GOT3 (cell line): ENCODE data around the gene BIN1.

Source experiments
- DNase-seq: peaks from one replicate; lab custom pipeline; 2025; ENCODE audit warnings: mixed read lengths; lab: John Stamatoyannopoulos, UW

BIN1 gene

DNA sequence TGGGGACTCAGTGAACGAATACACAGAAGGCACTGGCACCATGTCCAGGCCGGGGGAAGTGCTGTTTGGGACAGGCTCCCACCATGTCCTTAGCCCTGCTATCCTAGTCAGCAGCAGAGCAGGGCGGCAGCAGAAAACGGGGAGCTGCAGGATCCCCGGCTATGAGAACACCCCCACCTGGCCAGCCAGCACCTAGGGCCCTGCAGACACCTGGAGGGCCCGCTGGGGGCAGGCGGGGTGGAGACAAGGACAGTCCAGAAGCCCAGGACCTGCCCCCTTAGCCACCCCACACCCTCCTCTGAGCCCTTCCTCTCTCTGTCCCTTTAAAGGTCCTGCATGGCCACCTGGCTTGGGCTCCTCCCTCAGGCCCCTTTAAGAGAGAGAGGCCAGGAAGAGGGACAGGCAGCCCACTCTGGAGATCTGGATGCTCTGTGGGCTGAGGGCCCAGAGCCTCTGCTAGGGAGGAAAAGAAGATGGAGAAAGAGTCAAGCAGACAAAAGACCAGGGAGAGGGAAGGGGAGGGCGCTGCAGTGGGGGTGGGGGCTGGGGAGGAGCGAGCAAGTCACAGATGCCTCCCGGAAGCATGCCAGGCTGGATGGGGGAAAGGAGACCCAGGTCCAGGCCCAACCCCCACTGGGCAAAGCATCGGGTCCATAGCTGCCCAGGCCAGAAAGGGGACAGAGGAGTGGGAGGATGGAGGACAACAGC lies 48.6 kb downstream of the BIN1 start:
- DNase-seq: no peak

DNA sequence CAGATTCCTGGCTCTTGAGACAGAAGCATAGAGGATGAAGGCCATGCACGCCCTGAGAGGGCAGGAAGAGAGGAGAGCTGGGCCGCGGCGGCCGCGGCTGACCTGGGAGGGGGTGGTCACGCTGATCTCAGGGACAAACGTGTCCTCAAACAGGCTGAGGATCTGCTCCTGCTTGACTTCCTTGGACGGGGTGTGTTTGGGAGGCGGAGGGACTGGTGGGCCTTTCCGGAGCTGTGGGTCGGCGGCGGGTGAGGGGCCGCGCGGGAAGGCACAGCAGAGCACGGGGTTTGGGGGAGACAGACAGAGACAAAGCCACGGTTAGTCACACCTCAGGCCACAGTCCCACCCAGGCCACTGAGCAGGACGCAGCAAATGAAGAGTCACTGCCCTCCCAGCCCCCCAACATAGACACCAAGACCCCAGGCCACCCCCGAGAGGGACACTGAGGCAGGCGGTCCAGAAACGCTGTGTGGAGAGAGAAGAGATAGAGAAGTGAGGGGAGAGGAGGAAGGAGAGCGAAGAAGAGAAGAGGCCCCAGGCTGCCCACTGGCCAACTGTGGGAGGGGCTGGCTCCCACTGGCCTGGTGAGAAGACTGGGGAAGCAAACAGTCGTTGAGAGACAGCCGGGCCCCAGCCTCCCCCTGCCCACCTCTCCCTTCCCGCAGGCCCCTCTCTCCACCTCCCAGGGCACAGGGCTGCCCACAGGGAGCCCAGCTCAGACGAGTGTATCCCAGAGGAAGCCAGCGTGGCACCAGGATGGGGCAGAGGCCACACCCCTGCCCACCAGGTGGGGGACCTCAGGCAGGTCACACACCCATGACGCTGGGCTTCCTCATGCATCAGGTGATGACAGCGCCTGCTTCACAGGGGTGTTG lies 49.3 kb downstream of the BIN1 start:
- no peak for DNase-seq

DNA sequence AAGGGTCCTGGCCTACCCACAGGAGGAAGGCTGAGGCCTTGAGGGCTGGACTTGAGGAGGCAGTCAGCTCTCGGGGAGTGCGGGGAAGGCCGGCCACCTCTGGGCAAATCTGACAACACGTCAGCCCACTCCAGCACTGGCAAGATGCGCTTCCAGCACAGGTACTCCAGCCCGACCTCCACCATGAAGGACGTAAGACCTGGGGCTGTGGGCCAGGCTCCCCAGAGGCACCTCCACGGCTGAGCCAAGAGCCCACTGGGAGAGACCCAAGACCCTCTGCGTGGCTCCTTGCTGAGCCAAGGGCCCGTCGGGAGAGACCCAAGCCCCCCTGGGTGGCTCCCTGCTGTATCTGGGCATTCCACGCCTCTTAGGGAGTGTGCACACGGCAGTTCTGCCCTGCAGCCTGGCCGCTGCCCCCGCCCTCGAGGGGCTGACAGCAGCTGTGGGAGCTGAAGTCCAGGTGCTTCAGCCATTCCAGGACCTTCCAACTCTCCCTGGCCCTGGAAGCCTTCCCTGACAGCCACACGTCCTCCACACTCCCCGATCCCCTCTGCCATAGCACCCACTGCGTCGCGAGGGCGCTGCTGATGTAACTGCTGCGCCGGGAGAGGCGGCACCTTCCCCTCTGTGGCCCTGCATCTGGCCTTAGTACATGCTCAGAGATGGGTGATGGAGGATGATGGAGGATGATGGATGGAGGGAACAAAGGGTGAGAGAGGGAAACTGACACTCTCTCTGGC lies 50.2 kb downstream of the BIN1 start:
- DNase-seq: no peak

DNA sequence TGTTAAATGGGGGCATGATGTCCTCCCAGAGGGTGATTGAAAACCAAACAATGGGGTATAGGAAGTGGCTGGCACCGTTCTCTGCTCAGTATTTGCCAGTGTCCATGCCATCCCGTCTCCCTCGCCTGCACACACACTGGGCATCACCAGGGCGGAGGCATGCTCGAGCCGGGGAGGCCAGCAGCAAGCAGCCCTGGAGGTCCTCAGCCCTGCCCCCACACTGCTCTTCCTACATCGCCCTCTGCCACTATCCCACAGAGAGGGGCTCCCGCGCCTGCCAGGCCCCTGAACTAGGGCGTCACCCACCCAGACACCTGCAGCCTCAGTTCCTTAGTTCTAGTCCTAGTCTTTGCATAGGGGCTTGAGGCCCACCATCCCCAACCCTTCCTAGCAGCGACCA lies 50.9 kb downstream of the BIN1 start:
- DNase-seq: no peak

DNA sequence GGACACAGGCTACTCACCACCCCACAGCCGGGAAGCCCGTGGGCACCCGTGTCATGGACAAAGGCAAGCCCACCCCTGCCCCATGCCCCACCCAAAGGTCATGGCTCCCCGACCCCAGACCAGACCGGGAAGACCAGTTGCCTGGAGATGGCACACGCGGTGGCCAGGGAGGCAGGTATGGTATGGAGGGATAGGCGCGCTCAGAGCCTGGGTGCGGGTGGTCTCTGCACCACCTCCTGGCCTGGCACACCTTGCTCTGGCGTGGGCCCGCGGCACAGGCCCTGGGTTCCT lies 51.2 kb downstream of the BIN1 start:
- DNase-seq: no peak

DNA sequence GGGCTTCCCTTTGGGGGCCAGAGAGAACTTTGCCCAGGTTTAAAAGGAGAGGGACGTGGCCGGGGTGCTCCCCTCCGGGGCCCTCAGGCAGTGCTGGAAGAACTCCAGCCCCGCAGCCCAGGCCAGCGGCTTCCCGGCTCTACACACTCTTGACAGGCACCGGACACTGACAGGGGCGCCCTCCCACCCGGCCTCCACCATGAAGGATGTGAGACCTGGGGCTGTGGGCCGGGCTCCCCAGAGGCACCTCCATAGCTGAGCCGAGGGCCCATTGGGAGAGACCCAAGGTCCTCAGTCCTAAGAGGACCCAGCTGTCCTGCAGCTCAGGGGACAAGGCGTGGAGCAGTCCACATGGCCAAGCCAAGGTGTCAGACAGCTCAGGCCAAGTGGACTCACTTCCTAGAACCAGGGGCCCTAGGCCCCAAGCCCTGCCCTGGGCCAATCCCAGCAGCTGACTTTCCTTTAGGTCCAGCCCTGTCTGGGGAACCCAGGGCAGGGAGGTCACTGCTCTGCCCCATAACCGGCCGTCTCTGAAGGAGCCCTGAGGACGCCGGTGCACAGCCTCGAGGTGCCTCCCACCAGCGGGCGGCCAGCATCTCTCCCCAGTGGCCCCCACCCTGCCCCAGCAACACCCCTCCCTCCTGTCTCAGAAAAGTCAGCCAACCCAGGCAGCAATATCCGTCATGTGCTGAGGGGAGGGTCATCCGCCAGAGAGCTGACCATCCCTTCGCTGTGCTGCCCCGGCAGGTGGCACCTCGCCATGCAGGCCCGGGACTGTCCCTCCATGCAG lies 51.8 kb downstream of the BIN1 start:
- DNase-seq: no peak

DNA sequence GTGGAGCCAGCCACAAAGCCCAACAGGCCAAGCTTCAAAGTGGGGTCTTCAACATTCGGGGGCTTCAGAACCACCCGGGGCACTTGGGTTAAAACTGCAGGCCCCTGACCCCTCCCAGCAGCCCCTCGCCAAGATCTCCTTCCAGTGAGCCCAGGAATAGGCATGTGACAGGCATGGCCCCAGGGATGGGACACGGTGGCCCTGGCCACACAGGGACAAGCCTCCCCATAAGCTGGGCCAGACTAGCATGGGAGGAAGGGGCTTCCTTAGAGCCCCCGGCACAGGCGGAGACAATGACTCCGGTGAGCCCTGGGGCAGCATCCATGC lies 52.4 kb downstream of the BIN1 start:
- DNase-seq: no peak

DNA sequence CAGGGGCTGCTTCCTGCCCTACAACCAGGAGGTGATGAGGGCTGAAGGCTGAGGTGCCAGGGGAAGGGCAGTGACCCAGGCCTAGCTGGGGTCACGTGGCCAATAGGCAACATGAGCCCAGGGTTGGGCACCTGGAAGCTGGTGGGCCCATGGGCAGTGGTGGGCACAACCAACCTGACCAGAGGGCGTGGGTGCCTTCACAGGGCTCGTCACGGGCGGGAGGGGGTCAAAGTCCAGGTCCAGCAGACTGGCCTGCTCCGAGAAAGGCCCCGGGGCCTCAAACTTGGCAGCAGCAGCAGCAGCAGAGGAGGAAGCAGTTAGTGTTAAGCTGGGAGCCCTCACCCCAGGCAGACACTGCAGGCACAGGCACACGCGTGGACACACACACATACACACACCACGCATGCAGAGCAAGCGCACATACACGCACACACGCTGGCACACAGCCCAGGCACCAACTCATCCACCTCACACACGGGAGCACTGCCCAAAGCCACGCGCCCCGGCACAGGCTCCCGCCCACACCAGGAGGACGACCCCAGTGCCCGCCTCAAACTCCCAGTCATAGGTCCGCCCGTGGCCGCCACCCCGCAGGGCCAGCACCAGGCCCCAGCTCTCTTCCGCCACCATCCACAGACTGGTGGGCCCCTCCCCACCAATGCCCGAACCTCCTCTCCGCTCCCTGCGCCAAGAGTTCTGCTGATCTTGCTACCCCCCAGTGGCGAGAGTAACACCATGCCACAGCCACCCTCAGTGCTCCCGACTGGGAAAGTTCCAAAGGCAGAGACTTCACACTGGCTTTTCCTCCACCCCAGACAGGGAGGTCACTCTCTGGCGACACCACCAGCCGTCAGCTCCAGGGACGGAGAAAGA lies 53.0 kb downstream of the BIN1 start:
- no peak for DNase-seq

DNA sequence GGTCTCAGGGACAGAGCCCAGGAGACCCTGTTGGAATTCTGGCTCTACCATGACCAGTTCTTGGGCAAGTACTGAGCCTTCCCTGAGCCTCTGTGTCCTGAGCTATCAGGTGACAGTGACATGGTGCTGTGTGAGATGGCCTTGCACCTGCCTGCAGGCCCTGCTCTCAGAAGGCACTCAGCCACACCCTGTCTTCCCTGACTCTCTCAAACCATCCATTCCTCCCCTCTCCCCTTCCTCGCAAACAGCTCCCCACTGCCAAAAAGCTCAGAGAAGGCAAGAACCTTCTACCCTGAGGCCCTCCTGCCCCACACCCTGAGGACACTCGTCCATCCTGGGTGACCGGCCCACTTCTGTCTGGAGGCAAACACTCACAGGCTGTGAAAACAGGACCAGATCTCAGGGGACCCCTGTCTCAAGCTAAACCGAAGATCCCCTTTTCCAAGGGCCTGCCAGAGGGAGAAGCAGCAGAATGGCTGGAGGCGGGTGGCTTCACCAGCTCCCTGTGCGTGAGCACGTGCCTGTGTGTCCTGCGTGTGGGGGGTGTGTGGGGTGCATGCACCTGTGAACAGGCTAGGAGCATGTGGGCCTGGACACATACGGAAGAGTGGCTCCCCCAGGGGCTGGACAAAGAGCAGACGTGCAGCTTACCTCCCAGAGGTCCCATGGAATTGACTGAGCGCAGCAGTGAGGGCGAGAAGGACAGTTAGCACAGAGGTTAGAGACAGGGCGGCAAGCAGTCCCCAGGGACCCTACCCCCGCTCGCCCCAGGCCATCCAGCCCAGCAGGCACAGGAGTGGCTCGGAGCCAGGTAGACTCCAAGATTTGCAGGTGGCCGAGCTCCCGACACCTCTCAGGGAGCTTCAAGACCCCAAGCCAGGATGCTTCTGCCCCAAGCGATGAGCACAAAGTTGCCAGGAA lies 53.9 kb downstream of the BIN1 start:
- no peak for DNase-seq

DNA sequence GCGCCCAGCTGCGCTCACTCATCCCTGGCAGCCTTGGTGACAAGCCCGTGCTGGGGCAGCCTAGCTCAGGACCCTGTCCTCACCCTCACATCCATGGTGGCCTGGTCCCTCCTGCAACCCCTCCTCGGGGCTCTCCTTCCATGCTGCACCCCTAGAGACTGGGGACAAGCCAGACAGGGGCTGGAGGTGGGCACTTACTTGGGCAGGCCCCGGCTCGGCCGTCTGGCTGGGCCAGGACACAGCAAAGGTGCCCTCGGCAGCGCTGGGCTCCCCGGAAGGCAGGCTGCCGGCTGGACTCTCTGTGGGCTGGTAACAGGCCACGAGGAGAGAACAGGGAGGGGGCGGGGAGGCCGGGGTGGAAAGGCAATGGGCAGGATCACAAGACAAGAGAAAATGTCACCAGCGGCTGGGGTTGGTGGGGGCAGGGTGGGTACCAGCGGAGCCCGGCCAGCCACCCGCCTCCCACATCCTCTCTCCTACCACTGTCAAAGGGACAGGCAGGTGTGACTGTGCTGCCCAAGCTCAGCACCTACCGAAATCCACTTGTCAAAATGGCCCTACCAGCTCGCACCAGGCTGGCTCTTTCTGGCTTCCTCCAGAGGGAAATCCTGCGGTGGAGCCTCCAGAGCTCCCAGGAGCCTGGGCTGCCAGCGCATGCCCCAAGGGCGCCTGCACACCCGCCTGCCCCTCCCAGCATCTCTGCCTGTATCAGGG lies 54.7 kb downstream of the BIN1 start:
- no peak for DNase-seq

DNA sequence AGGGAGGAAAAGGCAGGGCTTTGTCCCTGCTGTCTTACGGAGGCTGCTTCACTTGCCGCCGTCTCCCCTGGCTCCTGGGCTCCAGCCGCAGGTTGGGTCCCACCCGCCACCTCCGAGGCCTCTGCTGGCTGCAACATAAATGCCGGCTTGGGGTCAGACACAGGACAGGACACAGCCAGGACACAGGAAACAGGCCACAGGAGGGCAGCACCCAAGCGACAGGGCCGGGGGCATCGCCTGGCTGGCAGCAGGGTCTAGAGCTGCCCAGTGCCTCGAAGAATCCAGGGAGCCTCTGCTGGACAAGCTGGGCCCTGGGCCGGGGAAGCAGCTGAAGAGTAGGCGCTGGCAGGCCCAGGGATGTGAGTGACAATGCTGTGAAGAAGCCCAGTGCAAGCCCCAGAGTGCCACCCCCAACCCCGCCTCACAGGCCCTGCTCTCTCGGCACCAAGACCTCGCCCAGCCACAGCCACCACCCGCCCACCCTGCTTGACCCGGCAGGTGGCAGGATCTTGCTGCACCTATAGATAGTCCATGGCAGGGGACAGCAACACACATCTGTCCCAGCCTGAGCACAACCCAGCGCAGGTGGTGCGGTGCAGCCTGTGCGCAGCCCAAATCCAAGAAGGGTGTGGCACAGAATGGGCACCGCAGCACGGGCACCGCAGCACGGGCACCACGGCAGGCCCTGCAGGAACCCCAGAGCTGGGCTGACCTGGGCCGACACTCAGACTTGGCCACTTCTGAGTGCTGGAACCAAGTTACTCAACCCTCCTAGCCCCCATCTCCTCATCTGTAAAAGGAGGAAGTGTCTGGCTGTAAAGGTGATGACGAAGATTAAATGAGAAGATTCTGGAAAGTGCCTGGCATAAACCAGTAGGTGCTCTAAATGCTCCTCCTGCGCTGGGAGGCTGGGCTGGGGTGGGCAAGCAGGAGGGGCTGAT lies 55.6 kb downstream of the BIN1 start:
- DNase-seq: no peak

DNA sequence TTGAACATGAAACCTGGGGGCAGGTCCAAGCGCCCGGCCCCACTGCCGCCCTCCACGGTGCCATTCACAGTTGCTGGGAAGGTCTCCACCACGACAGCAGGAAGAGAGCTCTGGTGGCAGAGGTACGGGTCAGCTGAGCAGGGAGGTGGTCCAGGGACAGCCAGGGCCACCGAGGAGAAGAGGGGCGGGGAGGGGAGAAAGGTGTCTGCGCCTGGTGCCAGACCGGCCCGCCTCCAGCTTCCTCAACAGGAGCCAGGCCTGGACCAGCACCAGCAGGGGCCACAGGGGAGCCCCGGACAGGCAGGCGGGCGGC lies 56.2 kb downstream of the BIN1 start:
- no peak for DNase-seq

DNA sequence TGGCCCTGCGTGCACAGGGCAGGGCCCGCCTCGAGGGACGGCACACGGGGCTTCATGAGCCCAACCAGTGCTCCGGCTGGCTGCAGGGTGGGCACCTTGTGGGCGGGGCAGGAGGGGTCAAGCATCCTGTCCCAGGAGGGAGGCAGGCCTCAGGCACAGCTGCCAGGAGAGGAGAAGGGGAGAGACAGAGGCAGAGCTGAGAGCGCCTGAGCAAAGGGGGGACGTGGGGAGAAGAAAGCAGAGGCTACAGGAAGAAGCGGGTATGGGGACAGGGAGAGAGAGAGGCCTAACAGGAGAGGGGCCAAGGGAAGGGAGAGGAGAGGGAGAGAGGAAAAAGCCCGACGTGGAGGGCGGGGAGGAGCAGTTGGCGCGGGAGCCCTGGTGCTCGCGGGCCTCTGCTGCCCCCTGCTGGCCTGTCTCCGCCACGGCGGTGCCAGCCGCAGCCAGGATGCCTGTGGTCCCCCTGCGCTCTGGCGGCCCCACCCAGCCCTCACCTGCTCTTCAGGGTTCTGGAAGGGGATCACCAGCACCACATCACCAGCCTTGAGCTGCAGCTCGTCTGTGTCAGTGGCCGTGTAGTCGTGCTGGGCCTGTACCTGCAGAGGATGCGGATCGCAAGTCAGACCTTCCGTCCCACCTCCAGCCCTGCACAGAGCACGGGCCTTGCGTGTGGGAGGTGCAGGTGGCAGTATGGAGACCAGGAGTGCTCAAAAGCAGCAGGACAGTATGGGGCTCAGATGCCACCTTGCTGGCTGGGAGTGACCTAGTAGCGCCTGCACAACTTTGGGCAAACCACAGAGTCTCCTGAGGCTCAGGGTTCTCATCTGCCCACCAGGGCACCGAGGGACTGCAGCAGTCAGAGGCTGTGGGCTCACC lies 56.8 kb downstream of the BIN1 start:
- no peak for DNase-seq

DNA sequence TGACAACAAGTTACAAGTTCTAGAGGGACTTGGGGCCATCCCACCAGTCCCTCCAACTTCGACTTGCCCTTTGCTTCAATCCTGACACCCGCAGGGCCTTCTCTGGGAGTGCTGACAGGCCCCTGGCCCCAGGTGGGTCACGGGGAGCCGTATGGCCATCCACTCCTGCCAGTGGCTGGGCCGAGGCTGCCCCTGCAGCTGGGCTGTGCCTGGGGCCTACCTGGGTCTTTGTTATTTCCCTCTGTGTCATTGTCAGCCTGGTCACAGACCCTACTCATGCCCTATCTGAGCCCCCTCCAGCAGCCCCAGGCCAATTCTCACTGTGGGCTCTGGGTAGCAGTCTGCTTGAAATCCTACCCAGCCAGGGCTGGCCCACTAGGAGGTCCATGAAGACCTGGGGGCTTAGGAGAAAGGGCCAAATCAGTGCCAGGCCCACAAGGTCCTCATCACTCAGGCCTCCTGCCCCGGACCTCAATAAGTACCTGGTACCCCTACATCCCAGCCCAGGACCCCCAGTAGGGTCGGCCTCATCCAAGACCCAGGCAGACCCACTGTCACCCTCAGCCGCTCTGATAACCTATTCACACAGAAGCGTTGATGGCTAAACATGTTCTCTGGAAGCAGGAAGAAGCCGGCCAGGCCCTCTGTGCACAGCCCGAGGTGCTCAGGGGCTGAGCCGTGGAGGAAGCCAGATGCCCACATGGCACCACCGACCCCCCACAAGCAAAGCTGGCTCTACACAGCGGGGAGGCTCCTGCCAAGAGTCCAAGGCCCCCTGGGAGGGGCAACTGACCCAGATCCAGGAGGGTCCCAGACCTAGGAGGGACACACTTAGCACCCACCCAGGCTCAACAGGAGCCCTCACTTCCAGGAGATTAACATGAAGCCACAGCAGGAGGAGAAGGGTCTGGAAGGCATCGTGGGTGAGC lies 57.7 kb downstream of the BIN1 start:
- DNase-seq: no peak

DNA sequence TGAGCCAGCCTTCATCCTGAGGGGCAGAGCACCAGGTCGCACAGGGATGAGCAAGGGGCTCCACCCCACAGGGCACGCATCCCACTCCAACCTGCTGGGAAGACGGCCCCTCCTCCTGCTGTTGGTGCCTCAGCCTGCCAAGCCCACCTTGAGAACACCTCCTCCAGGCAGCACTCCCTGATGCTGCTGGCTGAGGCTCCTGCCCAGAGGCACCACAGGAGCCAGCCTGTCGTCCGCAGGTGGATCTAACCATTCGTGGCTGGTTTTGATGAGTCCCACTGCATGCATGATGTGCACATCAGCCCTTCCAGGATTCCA lies 58.4 kb downstream of the BIN1 start:
- DNase-seq: no peak

DNA sequence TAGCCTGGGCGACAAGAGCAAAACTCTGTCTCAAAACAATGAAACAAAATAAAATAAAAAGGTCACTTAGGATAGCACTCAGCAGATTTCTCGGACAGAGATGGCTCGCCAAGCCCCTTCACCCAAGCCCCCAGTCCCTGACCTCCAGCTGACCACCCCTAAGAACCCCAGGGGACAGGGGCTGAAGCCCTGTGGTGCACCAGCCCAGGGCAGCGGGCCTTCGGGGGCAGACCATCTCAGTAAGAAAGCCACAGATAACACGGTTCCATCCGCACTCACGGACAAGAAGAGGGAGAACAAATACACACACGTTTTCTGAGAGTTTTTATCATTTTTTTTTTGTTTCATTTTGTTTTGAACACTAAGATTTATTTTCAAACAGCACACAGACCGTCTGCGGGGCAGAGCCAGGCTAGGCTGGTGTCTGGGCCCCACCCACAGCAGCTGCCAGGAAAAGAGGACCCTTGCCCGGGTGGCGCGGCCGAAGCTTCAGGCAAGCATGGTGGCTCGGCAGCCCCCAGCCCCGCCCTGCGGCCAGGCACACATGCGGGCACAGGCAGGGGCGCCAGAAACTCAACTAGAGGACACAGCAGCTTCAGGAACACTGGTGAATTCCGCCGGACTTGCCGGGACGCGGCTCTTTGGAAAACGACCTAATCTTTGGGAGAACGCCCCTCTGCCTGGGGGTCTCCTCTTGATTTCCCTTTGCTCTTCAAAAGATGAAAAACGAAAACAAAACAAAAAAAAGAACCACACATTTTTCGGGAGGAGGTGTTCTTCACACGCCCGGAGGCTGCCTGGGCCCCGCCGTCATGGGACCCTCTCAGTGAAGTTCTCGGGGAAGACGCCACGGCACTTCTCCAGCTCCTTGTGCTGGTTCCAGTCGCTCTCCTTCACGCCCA lies 59.0 kb downstream of the BIN1 start:
- no peak for DNase-seq
